Stimulated activated naive CD8-positive, alpha-beta T cell treated with anti-CD3 and anti-CD28 coated beads, Interleukin-15, Interleukin-2, amounts not matched to agents 100 ng/mL and 50 ng/mL, for 24 hours (primary cell): ENCODE measurements around the gene ARHGEF25.

Source experiments
- H3K27ac Mint-ChIP-seq: one replicate; pipeline ENCODE4 v1.8.0; 2021; ENCODE audit warnings: mild to moderate bottlenecking, mixed read lengths
- H3K27me3 Mint-ChIP-seq: one replicate; pipeline ENCODE4 v1.8.0; 2021; ENCODE audit warnings: mixed read lengths
- H3K36me3 Mint-ChIP-seq: one replicate; pipeline ENCODE4 v1.8.0; 2021; ENCODE audit warnings: low read depth, mixed read lengths
- H3K4me1 Mint-ChIP-seq: one replicate; pipeline ENCODE4 v1.8.0; 2021; ENCODE audit warnings: low read depth, mixed read lengths
- H3K4me3 Mint-ChIP-seq: one replicate; pipeline ENCODE4 v1.8.0; 2021; ENCODE audit warnings: mild to moderate bottlenecking, mixed read lengths
- H3K9me3 Mint-ChIP-seq: one replicate; pipeline ENCODE4 v1.8.0; 2021; ENCODE audit warnings: mixed read lengths

ARHGEF25 gene

GRCh38 chr12:57593187-57593586, 18.0 kb upstream of the ARHGEF25 start:
- Mint-ChIP-seq H3K4me1 (peaks cover 19% of the 10 kb centered on the region), H3K4me3 (no peak overlapping the region), H3K36me3 (peaks cover 19% of the 10 kb centered on the region), H3K27ac (no peak overlapping the region), H3K9me3 (no peaks in the 10 kb centered on the region), H3K27me3 (no peaks in the 10 kb centered on the region)

GRCh38 chr12:57600395-57600794, 10.8 kb upstream of the ARHGEF25 start:
- Mint-ChIP-seq H3K27me3 (no peaks in the 10 kb centered on the region), H3K36me3 (peaks cover 51% of the 10 kb centered on the region), H3K9me3 (no peaks in the 10 kb centered on the region), H3K4me1 (peaks cover 19% of the 10 kb centered on the region), H3K4me3 (no peak overlapping the region), H3K27ac (no peak overlapping the region)

- Mint-ChIP-seq H3K27me3 (no peaks in the 10 kb centered on the region), H3K36me3 (peaks cover 46% of the 10 kb centered on the region), H3K9me3 (no peaks in the 10 kb centered on the region), H3K4me3 (no peak overlapping the region), H3K4me1 (peaks cover 29% of the 10 kb centered on the region), H3K27ac (no peak overlapping the region)
These were observed 8.7 kb upstream of the ARHGEF25 start for GRCh38 chr12:57602544-57602943.

- peak overlapping the region; percentile 84 for H3K4me3 Mint-ChIP-seq
- H3K27me3 Mint-ChIP-seq, result no peaks in the 10 kb centered on the region
- no peak overlapping the region for H3K27ac Mint-ChIP-seq
These were observed 7.9 kb upstream of the ARHGEF25 start for GRCh38 chr12:57603324-57603723.

GRCh38 chr12:57603815-57604453, 7.3 kb upstream of the ARHGEF25 start:
- peak overlapping the region; percentile 78 for H3K27ac Mint-ChIP-seq
- H3K9me3 Mint-ChIP-seq, result no peaks in the 10 kb centered on the region
- peaks cover 29% of the 10 kb centered on the region for H3K4me1 Mint-ChIP-seq
- H3K4me3 Mint-ChIP-seq, result peak overlapping the region; percentile 84
- H3K36me3 Mint-ChIP-seq, result peaks cover 37% of the 10 kb centered on the region
- H3K27me3 Mint-ChIP-seq, result no peaks in the 10 kb centered on the region

More at GRCh38 chr12:57603324-57603723, 7.9 kb upstream of the ARHGEF25 start:
- Mint-ChIP-seq H3K36me3 (peaks cover 42% of the 10 kb centered on the region), H3K4me1 (peaks cover 29% of the 10 kb centered on the region), H3K9me3 (no peaks in the 10 kb centered on the region)

- peaks cover 31% of the 10 kb centered on the region for H3K36me3 Mint-ChIP-seq
- H3K4me3 Mint-ChIP-seq, result peak within 1 kb of the TSS; percentile 84
- H3K9me3 Mint-ChIP-seq, result no peaks in the 10 kb centered on the region
- H3K27me3 Mint-ChIP-seq, result no peaks in the 10 kb centered on the region
- peaks cover 29% of the 10 kb centered on the region for H3K4me1 Mint-ChIP-seq
- H3K27ac Mint-ChIP-seq, result peak within 1 kb of the TSS; percentile 83
These were observed 6.7 kb upstream of the ARHGEF25 start, which contains the start of gene DTX3 for GRCh38 chr12:57604454-57604991. TSS of gene DTX3 (plus strand) at chr12:57604824. CDS start at chr12:57606518, 1,694 bp downstream.

- H3K4me3 Mint-ChIP-seq, result peak overlapping the region; percentile 84
- H3K36me3 Mint-ChIP-seq, result peaks cover 28% of the 10 kb centered on the region
- peaks cover 29% of the 10 kb centered on the region for H3K4me1 Mint-ChIP-seq
- no peaks in the 10 kb centered on the region for H3K9me3 Mint-ChIP-seq
- H3K27me3 Mint-ChIP-seq, result peaks cover under 1% of the 10 kb centered on the region
- peak overlapping the region; percentile 83 for H3K27ac Mint-ChIP-seq
These were observed 6.0 kb upstream of the ARHGEF25 start for GRCh38 chr12:57604992-57605810.

GRCh38 chr12:57605811-57606311, 5.4 kb upstream of the ARHGEF25 start:
- H3K4me3 Mint-ChIP-seq, result peak overlapping the region; percentile 84
- H3K4me1 Mint-ChIP-seq, result peaks cover 36% of the 10 kb centered on the region
- H3K27ac Mint-ChIP-seq, result no peak overlapping the region
- peaks cover 3% of the 10 kb centered on the region for H3K27me3 Mint-ChIP-seq
- no peaks in the 10 kb centered on the region for H3K9me3 Mint-ChIP-seq
- peaks cover 21% of the 10 kb centered on the region for H3K36me3 Mint-ChIP-seq

GRCh38 chr12:57606399-57606798, 4.8 kb upstream of the ARHGEF25 start:
- Mint-ChIP-seq H3K9me3 (no peaks in the 10 kb centered on the region), H3K27ac (no peak overlapping the region), H3K27me3 (peaks cover 3% of the 10 kb centered on the region), H3K4me3 (peak overlapping the region; percentile 8), H3K36me3 (peaks cover 19% of the 10 kb centered on the region), H3K4me1 (peaks cover 37% of the 10 kb centered on the region)

- Mint-ChIP-seq H3K9me3 (no peaks in the 10 kb centered on the region), H3K27me3 (peaks cover 3% of the 10 kb centered on the region), H3K4me1 (peaks cover 37% of the 10 kb centered on the region), H3K4me3 (peak overlapping the region; percentile 8), H3K36me3 (peaks cover 15% of the 10 kb centered on the region), H3K27ac (no peak overlapping the region)
These were observed 4.4 kb upstream of the ARHGEF25 start for GRCh38 chr12:57606821-57607220.

GRCh38 chr12:57607958-57608663, 3.1 kb upstream of the ARHGEF25 start:
- peaks cover 11% of the 10 kb centered on the region for H3K27me3 Mint-ChIP-seq
- H3K36me3 Mint-ChIP-seq, result peaks cover 5% of the 10 kb centered on the region
- no peak overlapping the region for H3K4me3 Mint-ChIP-seq
- no peaks in the 10 kb centered on the region for H3K9me3 Mint-ChIP-seq
- H3K27ac Mint-ChIP-seq, result no peak overlapping the region
- peaks cover 37% of the 10 kb centered on the region for H3K4me1 Mint-ChIP-seq

GRCh38 chr12:57609101-57609780, 2.0 kb upstream of the ARHGEF25 start:
- H3K27ac Mint-ChIP-seq, result no peak overlapping the region
- H3K9me3 Mint-ChIP-seq, result no peaks in the 10 kb centered on the region
- no peaks in the 10 kb centered on the region for H3K36me3 Mint-ChIP-seq
- peaks cover 31% of the 10 kb centered on the region for H3K4me1 Mint-ChIP-seq
- no peak overlapping the region for H3K4me3 Mint-ChIP-seq
- H3K27me3 Mint-ChIP-seq, result peaks cover 12% of the 10 kb centered on the region

GRCh38 chr12:57609781-57610553, 1.3 kb upstream of the ARHGEF25 start:
- Mint-ChIP-seq H3K27me3 (peaks cover 14% of the 10 kb centered on the region), H3K27ac (no peak overlapping the region), H3K4me3 (peak overlapping the region; percentile 70), H3K36me3 (no peaks in the 10 kb centered on the region), H3K9me3 (no peaks in the 10 kb centered on the region), H3K4me1 (peaks cover 28% of the 10 kb centered on the region)
